Activated T-cell treated with anti-CD3 and anti-CD28 coated beads for 24 hours (primary cell): ENCODE results near the gene CACNA1H.
"Not testable (repeated sequence)": the region's sequence is repeated elsewhere in the genome, so short reads cannot be mapped to it uniquely, and the experiment has no call there.

Experiments
- DNase-seq: peaks from one replicate; pipeline ENCODE4 v3.0.0-alpha.2; 2020; ENCODE audit warnings: low read depth

Gene CACNA1H

DNA sequence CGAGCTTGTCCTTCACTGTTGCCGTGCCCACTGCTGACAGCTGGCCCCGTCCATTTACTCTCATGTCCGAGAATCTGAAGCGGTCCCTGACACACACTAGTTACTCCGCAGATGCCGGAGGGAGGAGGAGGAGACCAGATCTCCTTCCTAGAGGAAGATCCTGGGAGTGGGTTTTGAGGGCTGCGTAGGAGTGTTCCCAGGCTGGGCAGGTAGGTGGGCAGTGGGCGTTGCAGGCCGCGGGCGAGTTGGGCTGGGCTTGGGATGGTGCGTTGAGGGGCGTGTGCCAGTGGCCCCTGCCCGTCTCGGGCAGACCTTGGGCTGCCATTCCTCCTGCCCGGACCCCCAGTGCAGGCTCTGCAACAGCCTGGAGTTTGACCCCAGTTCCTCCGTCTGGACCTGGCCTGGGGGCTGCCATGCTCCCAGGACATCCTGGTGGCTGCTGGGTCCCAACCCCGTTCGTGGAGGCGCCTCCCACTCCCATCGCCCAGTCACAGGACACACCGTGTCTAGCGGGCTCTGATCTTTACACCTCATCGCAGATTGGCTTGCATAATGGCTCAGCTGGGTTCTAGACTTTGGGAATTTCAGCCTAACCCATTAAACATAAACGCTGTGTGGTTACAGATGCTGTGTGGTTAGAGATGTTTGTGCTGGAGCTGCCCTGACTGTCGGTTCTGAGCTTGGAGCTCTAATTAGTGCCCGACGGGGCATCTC, 22.8 kb downstream of the CACNA1H start:
- no peak for DNase-seq

GRCh38 chr16:1176280-1176897, 23.5 kb downstream of the CACNA1H start:
- no peak for DNase-seq

- DNase-seq = no peak
These were observed 24.1 kb downstream of the CACNA1H start for GRCh38 chr16:1177053-1177452.

- DNase-seq = no peak
These were observed 24.8 kb downstream of the CACNA1H start for GRCh38 chr16:1177750-1178149.

DNA sequence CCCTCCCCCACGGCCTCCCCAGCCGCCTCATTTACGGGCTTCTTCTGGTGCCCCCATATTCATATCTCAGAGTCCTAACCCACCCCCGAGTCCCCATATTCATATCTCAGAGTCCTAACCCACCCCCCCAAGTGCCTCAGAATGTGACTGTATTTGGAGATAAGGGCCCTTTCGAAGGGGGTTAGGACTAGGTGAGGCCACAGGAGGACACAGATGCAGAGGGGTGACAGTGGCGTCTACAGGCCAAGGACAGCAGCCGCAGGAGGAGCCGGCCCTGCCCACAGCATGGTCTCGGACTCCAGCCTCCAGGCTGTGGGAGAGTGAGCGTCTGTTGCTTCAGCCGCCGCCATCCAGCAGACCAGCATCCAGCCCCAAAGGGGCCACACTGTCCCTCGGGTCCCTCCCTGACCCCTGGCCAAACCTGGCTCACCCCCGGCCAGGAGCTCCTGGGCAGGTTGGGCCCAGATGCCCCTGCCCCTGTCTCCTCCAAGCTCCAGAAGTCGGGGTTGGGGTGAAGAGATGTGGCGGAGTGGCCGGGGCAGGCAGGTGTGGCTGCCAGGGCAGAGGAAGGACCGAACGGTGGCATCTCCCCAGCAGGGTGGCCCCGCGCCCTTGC, 25.5 kb downstream of the CACNA1H start:
- DNase-seq = no peak

DNA sequence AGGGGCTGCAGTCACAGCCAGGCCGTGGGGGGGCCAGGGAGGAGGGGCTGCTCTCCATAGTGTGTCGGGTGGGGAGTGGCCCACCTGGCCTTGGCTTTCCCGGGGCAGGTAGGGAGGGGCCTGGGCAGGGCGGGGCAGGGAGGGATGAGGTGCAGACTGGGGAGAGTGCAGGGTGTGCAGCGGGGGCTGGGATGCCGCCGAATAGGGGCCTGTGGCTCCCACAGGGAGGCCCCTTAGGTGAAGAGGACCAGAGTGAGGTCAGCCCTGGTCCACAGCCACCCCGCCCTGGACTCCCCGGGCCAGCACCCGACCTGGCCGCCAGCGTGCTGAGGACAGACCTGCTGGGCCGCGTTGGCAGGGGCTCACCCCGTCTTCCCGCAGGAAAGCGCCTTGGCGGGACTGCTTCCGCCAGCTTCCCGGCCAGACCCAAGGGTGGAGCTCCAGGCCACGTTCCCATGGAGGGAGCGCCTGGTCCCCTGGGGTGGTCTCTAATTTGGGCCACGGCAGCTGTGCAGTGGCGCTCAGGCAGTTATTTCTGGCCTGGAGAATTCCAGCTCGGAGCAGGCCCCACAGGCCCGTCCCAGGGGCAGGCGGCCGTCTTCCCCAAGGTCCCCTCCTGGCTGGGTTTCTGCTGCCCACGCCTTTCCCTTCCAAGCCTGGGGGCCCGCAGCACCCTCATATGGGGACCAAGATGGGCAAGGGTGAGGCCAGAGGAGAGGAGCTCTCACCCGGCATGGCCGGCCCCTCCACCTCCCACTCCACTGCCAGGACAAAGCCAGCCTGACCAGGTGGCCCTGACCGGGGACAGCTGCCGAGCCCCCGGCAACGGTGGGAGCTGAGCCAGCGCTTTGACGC, 27.9 kb downstream of the CACNA1H start:
- DNase-seq = no peak

- DNase-seq = no peak
These were observed 28.8 kb downstream of the CACNA1H start for GRCh38 chr16:1181404-1182315.

- DNase-seq = no peak
These were observed 29.4 kb downstream of the CACNA1H start for GRCh38 chr16:1182316-1182671.

DNA sequence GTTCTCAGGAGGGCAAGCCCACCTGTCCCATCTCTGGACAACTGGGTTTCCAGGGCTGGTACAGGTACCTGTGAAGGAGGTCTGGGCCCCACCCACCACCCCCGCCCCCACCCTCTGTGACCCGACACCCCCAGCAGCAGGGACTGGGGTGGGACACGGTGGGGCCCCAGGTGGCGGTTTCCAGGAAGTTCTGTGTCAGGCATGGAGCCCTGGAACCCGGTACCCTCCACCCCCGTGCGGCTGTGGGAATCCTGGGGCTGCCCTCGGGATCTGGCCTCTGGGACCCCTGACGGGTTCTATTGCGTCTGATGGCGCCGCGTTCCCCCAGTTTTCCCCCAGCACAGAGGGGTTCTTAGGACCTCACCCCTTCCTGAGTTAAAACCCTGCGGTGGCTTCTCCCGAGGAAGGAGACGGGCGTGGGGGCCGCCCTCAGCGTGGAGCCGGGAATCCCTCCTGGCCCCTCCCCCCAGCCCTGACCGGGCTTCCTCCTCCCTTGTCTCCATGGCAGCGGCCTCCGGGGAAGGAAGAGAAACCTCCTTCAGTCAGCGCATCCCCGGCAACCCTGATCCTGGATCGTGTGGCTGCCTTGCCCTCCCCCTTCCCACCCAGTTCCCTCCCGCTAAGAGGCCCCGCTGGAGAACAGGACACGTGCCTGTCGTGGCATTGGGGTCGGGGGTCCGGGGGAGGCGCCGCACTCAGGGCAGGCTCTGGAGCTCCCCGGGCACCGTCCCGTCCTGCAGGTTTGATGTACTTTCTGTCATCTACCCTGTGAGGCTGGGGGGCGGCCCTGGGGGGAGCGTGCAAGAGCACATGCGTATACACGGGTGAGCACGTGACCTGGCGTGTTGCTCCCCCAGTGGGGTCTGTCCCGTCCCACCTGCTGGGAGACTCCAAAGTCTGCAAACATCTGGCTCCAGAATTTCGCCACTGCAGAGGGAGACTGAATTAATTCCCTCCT, 30.3 kb downstream of the CACNA1H start:
- DNase-seq = no peak

- DNase-seq = no peak
These were observed 31.4 kb downstream of the CACNA1H start for GRCh38 chr16:1184156-1184868.

GRCh38 chr16:1184980-1185379, 32.1 kb downstream of the CACNA1H start:
- no peak for DNase-seq

DNA sequence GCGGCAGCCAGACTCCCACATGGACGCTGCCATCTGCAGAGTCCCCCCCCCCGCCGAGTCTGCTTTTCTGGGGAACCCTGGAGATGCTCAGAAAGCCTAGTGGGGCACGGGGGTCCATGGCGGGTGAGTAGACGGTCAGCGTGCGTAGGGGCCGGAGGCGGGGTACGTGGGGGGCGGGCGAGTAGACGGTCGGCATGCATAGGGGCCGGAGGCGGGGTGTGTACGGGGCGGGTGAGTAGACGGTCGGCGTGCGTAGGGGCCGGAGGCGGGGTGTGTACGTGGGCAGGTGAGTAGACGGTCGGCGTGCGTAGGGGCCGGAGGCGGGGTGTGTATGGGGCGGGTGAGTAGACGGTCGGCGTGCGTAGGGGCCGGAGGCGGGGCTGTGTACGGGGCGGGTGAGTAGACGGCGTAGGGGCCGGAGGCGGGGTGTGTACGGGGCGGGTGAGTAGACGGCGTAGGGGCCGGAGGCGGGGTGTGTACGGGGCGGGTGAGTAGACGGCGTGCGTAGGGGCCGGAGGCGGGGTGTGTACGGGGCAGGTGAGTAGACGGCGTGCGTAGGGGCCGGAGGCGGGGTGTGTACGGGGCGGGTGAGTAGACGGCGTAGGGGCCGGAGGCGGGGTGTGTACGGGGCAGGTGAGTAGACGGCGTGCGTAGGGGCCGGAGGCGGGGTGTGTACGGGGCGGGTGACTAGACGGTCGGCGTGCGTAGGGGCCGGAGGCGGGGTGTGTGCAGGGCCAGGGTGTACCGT, 32.7 kb downstream of the CACNA1H start:
- DNase-seq = not testable (repeated sequence)

DNA sequence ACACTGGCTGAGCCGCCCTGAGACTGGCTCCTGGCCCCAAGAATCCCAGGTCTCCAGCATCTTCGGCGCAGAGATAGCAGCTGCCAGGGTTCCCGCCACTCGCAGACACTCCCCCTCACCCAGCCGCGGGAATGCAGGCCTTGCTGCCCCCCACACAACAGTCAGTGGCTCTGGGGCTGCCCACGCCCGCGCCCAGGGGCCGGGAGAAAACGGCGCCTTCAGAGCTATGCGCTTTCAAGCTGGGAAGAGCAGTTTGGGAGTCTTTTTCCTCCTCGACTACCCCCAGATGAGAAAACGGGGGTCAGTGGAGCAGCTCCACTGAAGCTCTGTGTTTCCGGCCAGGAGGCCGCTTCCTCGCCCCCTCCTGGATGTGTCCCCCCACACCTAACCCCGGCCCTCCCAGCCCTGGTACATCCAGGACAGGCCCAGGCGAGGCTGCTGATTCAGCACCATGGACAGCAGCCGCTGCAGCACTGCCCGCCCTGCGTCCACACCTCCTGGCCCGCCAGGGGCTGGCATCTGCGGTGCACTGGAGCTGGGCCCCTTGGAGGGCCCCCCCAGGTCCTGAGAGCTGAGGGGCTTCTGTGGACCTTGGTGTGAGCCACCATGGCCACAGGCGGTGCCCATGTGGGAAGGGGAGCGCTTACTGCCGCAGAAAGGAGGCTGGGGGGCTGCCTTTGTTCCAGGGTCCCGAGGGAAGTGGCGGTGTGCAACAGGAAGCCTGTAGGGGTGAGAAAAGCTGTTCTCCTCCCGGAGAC, 35.7 kb downstream of the CACNA1H start:
- peak; percentile 8 for DNase-seq

DNA sequence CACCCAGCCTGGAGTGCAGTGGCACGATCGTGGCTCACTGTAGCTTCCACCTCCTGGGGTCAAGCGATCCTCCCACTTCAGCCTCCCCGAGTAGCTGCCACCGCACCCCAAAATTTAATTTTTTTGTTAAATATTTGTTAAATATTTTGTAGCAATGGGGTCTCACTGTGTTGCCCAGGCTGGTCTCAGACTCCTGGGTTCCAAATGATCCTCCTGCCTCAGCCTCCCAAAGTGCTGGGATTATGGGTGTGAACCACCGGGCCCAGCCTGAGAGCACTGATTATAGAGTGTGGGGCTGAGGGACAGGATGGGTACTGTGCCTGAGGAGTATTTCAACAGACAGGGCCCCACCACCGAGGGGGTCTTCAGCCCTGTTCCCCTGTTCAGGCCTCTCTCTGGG, 36.5 kb downstream of the CACNA1H start:
- no peak for DNase-seq

- DNase-seq = not testable (repeated sequence)
These were observed 37.9 kb downstream of the CACNA1H start for GRCh38 chr16:1190789-1191188.

- no peak for DNase-seq
These were observed 39.6 kb downstream of the CACNA1H start for GRCh38 chr16:1192384-1193073.

- no peak for DNase-seq
These were observed 40.4 kb downstream of the CACNA1H start for GRCh38 chr16:1193143-1193824.
